GM19397 (cell line): ENCODE data around the gene COL9A3.

Experiments
- ATAC-seq: cut with Tn5 transposase; IDR thresholded peaks from one replicate; pipeline ENCODE4 v1.9.1; 2021; ENCODE audit warnings: mild to moderate bottlenecking, moderate library complexity; ENCODE audit not compliant: unreplicated experiment

COL9A3 gene

DNA sequence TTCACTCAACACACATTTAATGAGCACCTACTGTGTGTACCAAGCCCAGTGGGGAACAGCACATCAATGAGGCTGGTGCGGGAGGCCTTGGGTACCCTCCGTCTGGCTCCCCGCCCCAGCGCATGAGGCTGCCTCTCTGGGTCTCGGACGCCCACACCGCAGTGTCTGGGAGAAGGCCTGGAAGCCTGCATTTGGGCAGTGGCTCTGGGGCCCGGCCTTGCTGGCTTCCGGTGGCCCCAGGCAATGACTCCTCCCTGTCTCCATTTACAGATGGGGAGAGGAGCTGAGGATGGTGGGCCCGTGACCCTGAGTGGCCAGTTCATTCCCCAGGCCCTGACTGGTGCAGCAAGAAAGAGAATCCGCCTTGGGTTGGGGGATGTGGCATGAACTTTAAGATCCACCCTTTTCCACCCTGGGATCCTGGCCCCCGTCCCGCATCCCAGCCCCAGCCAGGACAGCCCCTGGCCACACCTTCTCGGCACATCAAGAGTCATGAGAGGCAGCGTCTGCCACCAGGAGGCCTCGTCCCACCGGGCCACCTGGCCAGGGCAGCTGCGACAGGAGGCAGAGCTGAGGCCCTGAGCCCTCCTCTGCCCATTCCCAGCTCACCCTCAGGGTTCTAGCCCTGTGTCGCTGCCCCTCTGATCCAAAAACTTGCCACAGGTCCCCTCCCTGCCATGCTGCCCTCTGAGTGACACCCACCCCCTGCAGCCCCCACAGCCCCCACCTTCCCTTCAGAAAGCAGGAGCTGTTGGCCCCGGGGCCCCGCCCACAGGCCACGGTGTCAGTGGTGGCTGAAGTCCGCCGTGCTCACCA, 38.0 kb upstream of the COL9A3 start:
- ATAC-seq, result no peak

DNA sequence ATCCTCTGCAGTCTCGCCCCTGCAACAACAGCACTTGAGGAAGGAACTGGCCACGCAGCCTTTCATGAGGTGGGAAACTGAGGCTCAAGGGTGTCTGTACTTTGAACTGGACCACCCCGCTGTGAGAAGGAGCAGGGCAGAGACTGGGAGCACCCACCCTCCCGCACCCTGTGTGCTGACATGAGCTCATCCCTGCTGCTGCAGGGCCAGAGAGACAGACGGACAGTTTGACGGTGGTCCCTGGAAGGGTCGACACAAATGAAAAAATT, 37.5 kb upstream of the COL9A3 start:
- no peak for ATAC-seq

DNA sequence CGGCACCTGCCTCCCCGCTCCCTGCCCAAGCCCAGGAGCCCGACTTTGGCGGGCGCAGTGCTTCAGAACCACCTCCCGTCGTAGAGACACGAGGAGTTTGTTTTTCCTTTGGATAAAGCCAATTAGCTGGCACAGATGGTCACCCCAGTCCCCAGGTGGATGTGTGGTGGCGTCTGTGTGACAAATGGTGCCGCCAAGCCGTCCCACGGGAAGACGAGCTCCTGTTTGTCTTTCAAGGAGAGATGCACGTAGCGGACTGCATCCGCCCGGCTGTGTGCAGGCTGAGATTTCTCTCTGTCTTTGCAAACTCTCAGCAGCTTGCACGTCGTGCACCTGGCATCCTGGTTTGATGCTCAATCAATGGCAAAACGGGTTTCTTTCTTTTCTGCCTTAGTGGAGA, 36.6 kb upstream of the COL9A3 start:
- no peak for ATAC-seq

DNA sequence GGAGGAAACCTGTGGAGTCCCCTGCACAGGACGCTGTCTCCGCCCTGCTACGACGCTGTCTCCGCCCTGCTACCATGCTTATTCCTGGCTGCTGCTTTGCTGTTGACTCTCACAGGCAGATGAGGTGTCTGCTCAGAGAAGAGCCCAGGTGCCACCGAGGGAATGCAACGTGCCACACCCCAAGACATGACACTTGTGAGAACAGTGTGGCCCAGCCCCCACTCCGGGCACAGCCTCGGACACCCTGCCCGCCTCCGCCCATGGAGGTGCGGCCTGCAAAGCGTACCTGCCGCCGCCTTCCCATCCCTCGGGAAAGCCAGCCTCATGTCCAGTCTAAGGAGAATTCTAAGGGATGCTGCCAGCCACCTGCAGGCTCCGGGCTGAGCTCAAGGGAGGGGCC, 36.2 kb upstream of the COL9A3 start:
- no peak for ATAC-seq

DNA sequence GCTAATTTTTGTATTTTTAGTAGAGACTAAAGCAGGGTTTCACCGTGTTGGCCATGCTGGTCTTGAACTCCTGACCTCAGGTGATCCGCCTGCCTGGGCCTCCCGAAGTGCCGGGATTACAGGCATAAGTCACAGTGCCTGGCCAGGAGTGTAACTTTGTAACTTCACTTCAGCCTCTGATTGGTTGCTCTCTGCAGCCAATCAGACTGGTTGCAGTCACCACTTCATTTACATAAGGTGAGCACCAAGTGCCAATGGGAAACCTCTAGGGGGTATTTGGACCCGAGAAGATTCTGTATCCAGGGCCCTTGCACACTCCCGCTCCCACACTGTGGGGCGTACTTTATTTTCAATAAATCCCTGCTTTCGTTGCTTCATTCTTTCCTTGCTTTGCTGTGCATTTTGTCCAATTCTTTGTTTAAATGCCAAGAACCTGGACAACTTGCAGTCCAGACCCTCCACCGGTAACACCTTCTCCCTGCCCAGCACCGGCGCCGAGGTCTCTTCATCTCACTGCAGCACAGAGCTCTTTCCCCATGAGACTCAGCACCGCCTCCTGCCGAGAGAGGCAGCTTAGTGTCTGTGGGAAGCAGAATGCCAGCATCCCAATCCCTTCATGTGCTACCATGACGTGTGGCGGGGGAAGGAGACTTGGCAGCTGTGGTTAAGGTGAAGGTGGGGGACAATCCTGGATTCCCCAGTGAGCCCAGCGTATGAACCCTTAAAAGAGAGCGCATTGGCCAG, 34.5 kb upstream of the COL9A3 start:
- no peak for ATAC-seq

DNA sequence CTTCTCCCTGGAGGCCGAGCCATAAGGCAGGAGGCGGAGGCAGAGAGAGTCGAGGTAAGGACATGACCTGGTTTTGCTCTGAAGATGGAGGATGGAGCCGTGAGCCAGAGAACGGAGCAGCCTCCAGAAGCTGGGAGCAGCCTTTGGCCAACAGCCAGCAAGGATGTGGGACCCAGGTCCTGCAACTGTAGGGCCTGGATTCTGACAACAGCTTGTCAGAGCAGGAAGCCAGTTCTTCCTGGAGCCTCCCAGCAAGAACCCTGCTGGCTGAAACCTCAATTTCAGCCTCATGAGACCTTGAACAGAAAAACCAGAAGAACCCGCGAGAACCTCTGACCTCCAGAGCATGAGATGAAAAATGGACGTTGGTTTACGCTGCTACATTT, 34.0 kb upstream of the COL9A3 start:
- ATAC-seq, result no peak

DNA sequence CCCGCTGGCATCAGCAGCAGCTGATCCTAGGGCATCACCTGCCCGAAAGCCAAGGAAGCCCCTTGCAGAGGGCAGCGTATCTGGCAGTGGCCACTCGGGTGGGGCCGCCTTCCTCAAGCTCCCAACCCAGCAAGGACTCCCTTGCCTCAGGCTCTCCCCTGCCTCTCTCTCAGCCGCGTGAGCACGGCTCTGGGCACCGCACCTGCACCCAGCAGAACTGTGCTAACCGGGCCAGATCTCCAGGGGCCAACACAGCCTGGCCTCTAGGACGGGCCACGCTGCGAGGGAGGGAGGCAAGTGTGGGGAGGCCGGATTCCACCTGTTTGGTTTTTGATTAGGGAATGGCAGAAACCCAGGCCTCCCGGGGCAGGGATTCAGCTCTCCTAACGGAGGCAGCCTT, 32.4 kb upstream of the COL9A3 start:
- no peak for ATAC-seq

DNA sequence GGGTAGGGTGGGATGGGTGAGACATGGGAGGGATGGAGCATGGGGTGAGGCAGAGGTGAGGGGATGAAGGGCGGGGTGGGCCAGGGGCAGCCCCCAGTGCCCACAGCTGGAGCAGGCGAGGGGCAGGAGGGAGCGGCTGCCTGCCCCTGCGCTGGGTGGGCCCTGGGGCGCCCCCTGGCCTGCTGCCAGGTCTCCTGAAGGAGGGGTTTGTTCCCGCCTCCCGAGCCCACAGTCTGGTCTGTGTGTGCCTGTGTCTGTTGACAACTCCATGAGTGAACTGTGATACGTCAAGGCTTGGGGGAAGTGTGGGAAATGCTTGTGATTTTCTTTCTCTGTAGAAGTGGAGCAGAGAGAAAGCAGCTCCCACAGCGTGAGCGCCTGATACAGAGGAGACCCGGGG, 31.5 kb upstream of the COL9A3 start:
- no peak for ATAC-seq

DNA sequence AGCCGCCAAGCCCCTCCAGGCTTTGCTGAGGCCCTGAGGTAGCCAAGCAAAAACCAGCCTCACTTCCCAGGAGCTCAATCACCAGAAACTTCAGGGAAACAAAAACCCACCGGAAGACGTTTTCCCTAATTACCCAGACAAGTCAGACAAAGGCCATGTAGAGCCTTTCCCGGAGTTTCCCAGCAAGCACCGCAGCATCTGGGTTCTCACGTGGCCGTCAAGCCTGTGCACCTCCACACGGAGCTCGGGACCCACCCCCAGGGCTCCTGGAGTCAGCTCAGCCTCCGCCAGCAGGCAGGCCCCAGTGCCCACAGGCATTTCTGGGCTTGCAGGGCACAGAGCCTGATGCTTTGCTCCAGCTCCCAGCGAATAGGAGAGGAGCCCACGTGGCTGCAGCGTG, 30.7 kb upstream of the COL9A3 start:
- no peak for ATAC-seq

DNA sequence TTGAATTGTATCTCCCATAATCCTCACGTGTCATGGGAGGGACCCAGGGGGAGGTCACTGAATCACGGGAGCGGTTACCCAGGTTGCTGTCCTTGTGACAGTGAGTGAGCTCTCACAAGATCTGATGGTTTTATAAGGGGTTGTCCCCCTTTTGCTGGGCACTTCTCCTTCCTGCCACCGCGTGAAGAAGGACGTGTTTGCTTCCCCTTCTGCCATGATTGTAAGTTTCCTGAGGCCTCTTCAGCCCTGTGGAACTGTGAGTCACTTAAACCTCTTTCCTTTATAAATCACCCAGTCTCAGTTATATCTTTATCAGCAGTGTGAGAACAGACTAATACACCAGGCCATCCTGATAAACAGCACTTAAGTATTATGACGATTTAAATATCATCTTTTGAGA, 29.5 kb upstream of the COL9A3 start:
- no peak for ATAC-seq

DNA sequence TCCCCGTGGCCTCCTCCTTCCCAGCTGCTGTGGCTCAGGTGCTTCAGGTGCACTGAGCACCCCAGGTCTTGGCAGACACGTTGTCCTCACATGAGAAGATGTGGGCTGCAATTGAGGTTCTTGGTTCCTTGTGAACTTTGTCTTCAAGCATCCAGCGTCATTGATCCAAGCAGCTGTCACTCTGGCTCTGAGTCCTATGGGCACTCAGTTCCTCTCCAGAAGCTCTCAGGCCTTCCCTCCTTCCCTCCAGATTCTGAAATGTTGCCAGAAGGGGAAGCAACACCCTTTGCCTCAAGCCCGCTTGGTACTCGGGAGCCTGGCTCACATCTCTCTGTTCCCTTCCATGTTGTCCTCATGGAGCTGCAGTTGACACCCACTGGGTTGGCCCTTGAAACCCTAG, 29.0 kb upstream of the COL9A3 start:
- ATAC-seq, result no peak

DNA sequence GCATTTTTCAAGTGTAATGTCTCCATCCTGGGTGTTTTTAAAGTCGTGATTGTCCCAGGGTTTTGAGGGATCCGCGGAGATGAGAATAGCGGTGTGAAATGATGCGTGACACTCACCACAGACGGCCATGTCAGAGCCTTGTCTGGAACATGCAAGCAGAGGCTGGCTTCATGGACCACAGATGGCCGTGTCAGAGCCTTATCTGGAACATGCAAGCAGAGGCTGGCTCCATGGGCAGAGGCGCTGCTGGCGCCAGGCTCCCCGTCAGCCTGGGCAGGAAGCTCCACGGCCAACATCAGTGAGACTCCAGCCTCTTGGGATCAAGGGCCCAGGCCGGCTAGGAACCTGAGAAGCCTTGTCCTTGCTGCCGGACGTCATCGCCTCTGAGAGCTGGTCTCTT, 28.2 kb upstream of the COL9A3 start:
- ATAC-seq, result no peak

DNA sequence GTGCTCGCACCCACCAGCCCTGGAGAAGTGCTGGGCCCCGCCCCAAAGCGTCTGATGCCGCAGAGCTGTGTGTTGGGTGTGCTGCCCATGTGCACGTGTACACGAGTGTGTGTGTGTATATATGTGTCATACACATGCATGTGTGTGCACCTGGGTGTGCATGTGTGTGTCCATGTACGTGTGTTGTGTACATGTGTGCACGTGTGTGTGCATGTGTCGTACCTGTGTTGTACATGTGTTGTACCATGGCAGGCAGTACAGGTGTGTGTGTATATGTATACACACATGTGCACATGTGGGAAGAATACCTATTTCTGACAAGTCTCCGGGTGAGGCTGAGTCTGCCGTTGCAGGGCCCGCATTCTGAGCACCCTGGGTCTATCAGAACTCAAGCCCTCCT, 26.8 kb upstream of the COL9A3 start:
- ATAC-seq, result no peak

DNA sequence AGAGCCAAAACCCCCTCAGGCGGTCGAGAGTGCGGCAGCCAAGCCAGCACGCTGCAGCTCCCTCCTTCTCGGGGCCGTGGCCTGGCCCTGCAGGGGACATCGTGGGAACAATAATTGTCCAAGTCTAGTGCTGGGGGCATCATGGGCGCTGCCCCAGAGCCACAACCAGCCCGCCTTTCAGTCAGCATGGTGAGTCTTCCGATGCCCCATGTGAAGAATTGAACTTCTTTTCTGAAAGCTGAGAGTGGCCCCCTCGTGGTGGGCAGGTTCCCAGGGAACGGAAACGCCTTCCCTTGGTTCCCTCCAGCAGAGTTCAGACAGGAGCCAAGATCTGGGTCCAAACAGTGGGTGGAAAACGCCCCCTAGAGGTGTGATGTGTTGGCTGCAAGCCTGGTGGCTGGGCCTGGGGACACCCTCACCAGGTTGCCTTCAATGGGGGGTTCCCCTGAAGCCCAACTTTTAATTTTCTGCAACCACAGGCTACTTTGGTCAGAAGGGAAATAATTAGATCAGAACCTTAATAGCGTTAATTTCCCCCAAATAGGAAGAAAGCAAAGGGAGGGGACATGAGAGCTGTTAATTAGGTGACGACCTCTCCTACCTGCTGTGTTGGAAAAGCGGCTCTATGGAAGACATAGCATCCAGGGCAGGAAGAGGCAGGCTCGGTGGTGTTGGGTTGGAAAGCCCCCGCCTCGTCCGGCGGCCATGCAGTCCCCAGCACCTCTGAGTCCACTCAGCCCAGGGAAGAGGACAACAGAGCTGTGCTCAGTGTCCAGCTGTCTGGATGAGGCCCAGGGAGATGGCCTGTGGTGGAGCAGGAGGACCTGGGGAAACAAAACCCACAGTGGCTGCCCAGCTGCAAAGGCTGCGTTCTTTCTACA, 25.3 kb upstream of the COL9A3 start:
- ATAC-seq, result no peak

DNA sequence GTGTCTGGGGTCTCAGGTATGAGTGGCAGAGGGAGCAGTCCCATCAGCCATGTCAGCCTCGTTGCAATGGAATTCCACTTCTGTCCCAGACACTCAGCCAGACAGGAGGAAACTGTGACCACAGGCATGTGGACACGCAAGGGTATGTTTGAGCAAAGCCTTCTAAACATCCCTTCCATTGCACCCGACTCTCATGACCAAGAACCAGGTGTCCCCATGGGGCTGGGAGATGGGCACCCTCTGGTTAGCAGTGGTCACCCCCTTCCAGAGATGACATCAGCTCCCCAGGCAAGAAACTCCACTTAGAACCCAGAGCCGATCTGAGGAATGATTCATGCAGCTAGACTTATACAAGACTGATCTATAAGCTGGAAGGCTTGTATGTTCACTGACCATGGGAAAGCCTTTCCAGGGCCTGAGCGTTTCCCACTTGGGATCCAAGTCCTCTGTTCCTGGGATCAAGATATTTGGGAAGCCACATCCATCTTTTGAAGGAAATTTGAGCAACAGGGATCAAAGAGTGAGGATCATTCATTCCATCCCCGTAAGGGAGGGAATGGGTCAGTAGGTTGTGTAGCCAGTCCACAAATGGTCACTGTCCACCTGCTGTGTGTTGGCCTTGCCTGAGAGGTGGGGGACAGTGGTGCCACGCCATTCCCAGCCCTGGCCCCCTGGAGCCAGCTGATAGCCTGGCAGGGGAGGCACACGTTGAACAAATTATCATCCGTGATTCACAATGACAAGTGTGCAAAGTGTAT, 24.5 kb upstream of the COL9A3 start:
- no peak for ATAC-seq

DNA sequence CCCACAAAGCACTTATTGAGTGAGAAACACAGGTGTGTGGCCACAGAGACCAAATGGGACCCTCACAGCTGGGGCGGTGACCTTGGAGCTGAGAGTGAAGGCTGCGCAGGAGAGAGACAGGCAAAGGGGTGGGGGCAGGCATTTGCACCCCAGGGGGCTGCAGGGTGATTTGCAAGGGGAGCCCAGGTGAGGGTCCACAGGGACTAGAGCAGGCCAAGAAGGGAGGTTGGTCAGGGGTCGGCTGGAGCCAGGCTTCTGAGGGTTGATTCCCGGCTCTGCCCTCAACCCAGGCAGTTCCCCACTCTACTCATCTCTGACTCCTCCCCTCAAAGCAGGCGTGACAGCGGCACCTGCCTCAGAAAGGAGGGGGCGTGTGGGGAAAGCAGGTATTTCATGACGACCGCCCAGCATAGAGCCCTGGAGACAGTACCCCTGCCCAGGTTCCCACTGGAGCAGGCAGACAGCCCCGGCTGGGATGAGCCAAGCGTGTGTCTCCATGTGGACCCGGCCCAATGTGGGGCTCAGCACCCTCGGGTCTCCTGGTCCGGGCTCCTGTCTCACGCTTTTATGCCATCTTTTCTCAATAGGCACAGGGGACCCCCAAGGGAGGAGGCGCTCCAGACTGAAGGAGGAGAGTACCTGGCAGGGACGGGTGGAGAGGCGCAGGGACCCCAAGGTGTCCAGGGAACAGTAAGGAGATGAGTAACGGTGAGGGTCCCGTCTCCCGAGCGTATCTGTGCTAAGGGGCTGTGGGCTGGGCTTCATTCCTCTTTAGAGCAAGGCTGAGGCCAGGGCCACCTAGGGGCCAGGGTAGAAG, 23.7 kb upstream of the COL9A3 start:
- ATAC-seq, result no peak

DNA sequence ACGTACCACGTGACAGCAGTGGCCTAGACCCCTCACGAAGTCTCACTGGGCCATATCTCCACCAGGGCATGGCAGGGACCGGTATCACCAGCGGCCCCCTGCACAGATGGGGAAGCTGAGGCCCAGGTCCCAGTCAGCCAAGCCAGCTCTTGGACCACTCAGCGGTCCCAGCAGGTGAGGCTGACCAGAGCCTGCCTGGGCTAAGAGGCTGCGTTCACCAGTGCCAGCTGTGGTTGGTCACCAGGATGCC, 23.2 kb upstream of the COL9A3 start:
- no peak for ATAC-seq

DNA sequence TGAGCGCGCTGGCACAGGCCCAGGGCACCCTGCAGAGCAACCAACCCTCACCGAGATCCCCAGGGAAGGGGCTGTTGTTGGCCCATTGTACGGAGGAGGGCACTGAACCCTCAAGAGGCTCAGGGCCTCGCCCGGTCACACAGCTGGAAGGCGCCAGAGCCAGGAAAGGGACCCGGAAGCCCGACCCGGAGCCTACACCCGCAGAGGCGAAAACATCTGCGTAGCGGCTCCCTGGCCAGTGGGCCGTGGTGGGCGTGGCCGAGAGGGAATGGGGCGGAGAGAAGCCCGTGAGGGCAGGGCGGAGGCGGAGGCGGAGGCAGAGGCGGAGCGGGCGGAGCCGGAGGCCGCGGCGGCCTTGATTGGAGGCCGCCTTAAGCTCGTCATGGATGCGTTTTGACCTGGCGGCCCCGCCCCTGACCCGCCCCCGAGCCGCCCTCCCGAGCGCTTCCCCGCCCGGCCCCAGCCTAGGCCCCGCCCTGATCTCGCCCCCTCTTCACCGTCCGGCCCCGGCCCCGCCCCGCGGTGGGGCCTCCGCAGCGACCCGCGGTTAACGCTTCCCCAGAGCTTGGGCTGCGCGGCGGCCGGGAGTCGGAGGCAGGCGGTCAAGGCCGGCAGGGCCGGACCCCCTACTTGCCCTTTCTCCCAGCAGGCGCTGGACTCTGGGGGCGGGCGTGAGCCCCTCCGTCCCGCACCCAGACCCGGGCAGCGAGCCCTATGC, 22.7 kb upstream of the COL9A3 start:
- peak; percentile 67 for ATAC-seq

DNA sequence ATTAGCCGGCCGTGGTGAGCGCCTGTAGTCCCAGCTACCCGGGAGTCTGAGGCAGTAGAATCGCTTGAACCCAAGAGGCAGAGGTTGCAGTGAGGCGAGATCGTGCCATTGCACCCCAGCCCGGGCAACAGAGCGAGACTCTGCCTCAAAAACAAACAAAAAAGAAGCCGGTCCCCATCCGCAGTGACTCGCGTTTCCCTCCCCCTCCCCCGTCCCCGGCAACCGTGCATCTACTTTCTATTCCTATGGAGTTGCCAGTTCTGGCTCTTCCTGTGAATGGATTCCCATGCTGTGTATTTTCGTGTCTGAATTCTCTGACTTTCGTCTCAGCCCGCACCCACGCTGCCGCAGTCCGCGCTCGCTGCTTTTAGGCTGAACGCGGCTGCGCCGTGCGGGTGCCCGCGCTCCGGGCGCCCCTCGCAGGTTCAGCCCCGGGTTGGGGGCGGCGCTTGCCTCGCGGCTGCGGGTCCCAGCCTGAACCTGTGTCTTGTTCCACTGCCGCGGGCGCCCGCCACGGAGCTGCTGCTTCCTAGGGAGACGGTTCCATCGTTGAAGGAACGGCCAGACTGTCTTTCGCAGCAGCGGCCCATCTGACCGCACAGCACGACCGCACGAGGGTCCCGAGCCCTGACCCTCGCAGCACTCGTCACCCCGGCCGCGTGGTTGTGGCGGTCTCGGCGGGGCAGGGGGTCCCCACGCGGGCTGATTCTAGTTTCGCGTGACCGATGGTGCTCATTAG, 21.7 kb upstream of the COL9A3 start:
- ATAC-seq, result no peak
